Measurements from ENCODE around the gene KCNK7. TPM values are rescaled to one million over a fixed set of nuclear protein-coding genes. Genes with fewer than 3 reads are reported as not detected.
A peak's percentile ranks its signal among the peaks of the same experiment; 100 is the strongest.

The KCNK7 gene
- total RNA-seq, 3 donors from 2014 or later (not counting 1 experiment from before 2014, with no cell fraction given), result 6.3 to 11.2 (median 7.1) TPM

DNA sequence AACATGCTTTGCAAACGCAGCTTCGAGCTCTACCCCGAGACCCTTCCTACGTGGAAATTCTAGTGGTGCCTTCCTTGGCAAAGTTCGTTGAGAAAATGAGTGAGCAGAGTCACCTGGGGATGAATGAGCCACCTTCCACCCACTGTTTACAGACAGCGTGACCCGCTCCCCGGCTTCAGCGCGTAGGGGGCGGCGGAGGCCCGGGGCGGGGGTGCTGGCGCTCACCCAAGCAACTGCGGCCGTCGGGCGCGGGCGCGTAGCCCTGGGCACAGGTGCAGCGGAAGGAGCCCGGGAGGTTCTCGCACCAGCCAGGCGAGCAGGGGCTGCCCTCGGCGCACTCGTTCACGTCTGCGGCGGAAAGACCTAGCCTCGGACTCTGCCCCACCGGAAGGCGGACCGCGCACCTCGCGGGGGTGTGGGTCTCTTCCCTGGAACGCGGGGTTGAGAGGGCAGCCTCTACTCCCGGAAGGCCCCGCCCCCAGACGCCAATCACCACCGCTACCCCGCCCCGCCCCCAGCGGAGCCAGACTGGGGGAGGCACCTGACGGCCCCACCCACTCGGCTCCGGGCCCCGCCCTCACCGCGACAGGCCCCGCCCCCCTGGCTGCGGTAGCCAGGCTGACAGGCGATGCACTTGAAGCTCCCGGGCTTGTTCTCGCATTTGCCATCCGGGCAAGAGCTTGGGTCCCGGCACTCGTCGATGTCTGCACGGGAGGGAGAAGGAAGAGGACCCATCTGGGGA is 49.2 kb downstream of the KCNK7 start:
- H3K9me3 Mint-ChIP-seq, result no peaks in the 10 kb centered on the region
- no peaks in the 10 kb centered on the region for H3K9me3 ChIP-seq (ENCODE audit: control insufficient read depth, insufficient read depth, low read length)
- under 1% methylated on average over 63 of the region's 64 CpGs for WGBS (ENCODE audit: insufficient coverage)
- H3K27ac ChIP-seq (ENCODE audit: low read length), result peak overlapping the region; percentile 71
- H3K4me3 Mint-ChIP-seq, result peak overlapping the region; percentile 81
- no peaks in the 10 kb centered on the region for H3K36me3 Mint-ChIP-seq
- no peaks in the 10 kb centered on the region for H3K27me3 ChIP-seq (ENCODE audit: control insufficient read depth, insufficient read depth, low read length)
- peaks cover 36% of the 10 kb centered on the region for H3K4me1 ChIP-seq (ENCODE audit: control insufficient read depth, insufficient read depth, low read length)
- H3K4me1 Mint-ChIP-seq, result peaks cover 23 to 51% of the 10 kb centered on the region in 2 donors
- peaks cover 7% of the 10 kb centered on the region for H3K36me3 ChIP-seq (ENCODE audit: control insufficient read depth, insufficient read depth, low read length)
- DNase-seq, result peak; percentile 96 to 99
- TF ChIP-seq, protein P1, sequence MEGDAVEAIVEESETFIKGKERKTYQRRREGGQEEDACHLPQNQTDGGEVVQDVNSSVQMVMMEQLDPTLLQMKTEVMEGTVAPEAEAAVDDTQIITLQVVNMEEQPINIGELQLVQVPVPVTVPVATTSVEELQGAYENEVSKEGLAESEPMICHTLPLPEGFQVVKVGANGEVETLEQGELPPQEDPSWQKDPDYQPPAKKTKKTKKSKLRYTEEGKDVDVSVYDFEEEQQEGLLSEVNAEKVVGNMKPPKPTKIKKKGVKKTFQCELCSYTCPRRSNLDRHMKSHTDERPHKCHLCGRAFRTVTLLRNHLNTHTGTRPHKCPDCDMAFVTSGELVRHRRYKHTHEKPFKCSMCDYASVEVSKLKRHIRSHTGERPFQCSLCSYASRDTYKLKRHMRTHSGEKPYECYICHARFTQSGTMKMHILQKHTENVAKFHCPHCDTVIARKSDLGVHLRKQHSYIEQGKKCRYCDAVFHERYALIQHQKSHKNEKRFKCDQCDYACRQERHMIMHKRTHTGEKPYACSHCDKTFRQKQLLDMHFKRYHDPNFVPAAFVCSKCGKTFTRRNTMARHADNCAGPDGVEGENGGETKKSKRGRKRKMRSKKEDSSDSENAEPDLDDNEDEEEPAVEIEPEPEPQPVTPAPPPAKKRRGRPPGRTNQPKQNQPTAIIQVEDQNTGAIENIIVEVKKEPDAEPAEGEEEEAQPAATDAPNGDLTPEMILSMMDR (IDR thresholded peaks at IDR 0.05), result no peak
- peak overlapping the region; percentile 77 to 87 for H3K27ac Mint-ChIP-seq
- peak overlapping the region; percentile 34 for H3K4me3 ChIP-seq (ENCODE audit: low read length)
- ATAC-seq, result peak; percentile 92 to 97 (median 95)
- intact Hi-C loops (cut with micrococcal nuclease), result loop anchor here (1.0 to 10.0 kb wide), 2 partner anchors 24 to 438 kb away; partner anchors contain the start of gene ZNRD2
- no peaks in the 10 kb centered on the region for H3K27me3 Mint-ChIP-seq (ENCODE audit: low read depth in 2 of 2)

DNA sequence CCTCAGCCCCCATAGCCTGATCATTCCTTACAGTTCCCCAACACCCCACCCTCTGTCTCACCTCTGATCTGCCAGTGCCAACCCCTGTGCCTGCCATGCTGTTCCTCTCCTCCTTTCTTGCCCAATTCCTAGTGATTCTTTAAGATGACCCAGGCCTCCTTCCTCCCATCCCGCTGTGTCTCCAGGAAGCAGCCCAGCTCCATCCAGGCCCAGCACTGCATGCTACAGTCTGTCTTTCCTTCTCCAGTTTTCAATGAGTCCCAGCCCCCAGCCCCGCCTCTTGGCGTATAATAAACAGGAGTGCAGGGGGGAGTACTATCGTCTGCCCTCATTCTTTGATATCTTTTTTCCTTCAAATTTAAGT is 49.8 kb downstream of the KCNK7 start:
- H3K4me3 ChIP-seq (ENCODE audit: low read length), result no peak overlapping the region
- DNase-seq (no peak), ATAC-seq (no peak)
- H3K27ac Mint-ChIP-seq, result peak overlapping the region; percentile 77 to 87
- H3K9me3 Mint-ChIP-seq, result no peaks in the 10 kb centered on the region
- no peaks in the 10 kb centered on the region for H3K27me3 ChIP-seq (ENCODE audit: control insufficient read depth, insufficient read depth, low read length)
- H3K27me3 Mint-ChIP-seq (ENCODE audit: low read depth in 2 of 2), result no peaks in the 10 kb centered on the region
- H3K4me3 Mint-ChIP-seq, result peak overlapping the region; percentile 81
- peak overlapping the region; percentile 69 for H3K27ac ChIP-seq (ENCODE audit: low read length)
- TF ChIP-seq, protein P1 (IDR thresholded peaks at IDR 0.05), result no peak
- H3K4me1 Mint-ChIP-seq, result peaks cover 23 to 55% of the 10 kb centered on the region in 2 donors
- no peaks in the 10 kb centered on the region for H3K36me3 Mint-ChIP-seq
- intact Hi-C loops (cut with micrococcal nuclease), result loop anchor here (1.0 to 10.0 kb wide), 2 partner anchors 24 to 439 kb away; partner anchors contain the start of gene ZNRD2
- peaks cover 7% of the 10 kb centered on the region for H3K36me3 ChIP-seq (ENCODE audit: control insufficient read depth, insufficient read depth, low read length)
- 43% methylated on average over 4 of the region's 4 CpGs for WGBS (ENCODE audit: insufficient coverage)
- no peaks in the 10 kb centered on the region for H3K9me3 ChIP-seq (ENCODE audit: control insufficient read depth, insufficient read depth, low read length)
- peaks cover 42% of the 10 kb centered on the region for H3K4me1 ChIP-seq (ENCODE audit: control insufficient read depth, insufficient read depth, low read length)

Other genes starting within 250 kb of the KCNK7 start
- gene TIGD3, start 241.0 kb downstream of the KCNK7 start, total RNA-seq, result 1 to 10 TPM in 2 of 3 donors, under 1 TPM in 1; 0.70 to 2.2 (median 1.2) TPM
- gene SLC25A45, start 213.2 kb downstream of the KCNK7 start, total RNA-seq, result 10 to 100 TPM; 50.9 to 61.1 (median 61.0) TPM
- gene FRMD8, start 209.2 kb downstream of the KCNK7 start, total RNA-seq, result 10 to 100 TPM; 45.6 to 58.4 (median 57.7) TPM
- gene NEAT1, start 173.0 kb downstream of the KCNK7 start, total RNA-seq, result 1,000 to 10,000 TPM; 1,031 to 1,768 (median 1,493) TPM
- gene MALAT1, start 96.8 kb downstream of the KCNK7 start, total RNA-seq, result over 10,000 TPM; 32,911 to 36,726 (median 33,502) TPM
- gene SCYL1, start 70.7 kb downstream of the KCNK7 start, total RNA-seq, result 10 to 100 TPM; 61.7 to 79.9 (median 71.3) TPM
- gene LTBP3, start 37.4 kb downstream of the KCNK7 start, total RNA-seq, result 100 to 1,000 TPM; 121 to 155 (median 140) TPM
- gene ZNRD2, start 25.3 kb downstream of the KCNK7 start, total RNA-seq, result 10 to 100 TPM; 40.9 to 64.1 (median 60.0) TPM
- gene FAM89B, start 23.3 kb downstream of the KCNK7 start, total RNA-seq, result 10 to 100 TPM; 41.4 to 52.4 (median 44.6) TPM
- gene EHBP1L1, start 19.7 kb downstream of the KCNK7 start, total RNA-seq, result 100 to 1,000 TPM; 129 to 137 (median 135) TPM
- gene MAP3K11, start 18.4 kb upstream of the KCNK7 start, total RNA-seq, result 10 to 100 TPM; 85.3 to 94.5 (median 94.0) TPM
- gene PCNX3, start 20.0 kb upstream of the KCNK7 start, total RNA-seq, result 100 to 1,000 TPM; 101 to 105 (median 102) TPM
- 100 to 1,000 TPM; 520 to 776 (median 743) TPM for gene SIPA1, start 42.3 kb upstream of the KCNK7 start, total RNA-seq
- gene RELA, start 67.1 kb upstream of the KCNK7 start, total RNA-seq, result 100 to 1,000 TPM; 319 to 380 (median 338) TPM
- gene KAT5, start 116.5 kb upstream of the KCNK7 start, total RNA-seq, result 100 to 1,000 TPM; 140 to 155 (median 146) TPM
- gene RNASEH2C, start 125.0 kb upstream of the KCNK7 start, total RNA-seq, result 10 to 100 TPM; 34.6 to 45.6 (median 38.5) TPM
- gene AP5B1, start 185.2 kb upstream of the KCNK7 start, total RNA-seq, result 10 to 100 TPM; 13.9 to 22.5 (median 21.3) TPM
- gene OVOL1, start 191.3 kb upstream of the KCNK7 start, total RNA-seq, result under 1 TPM in 2 of 3 donors, not detected in 1; 0.11 to 0.12 TPM
- gene SNX32, start 238.2 kb upstream of the KCNK7 start, total RNA-seq, result 1 to 10 TPM in 1 of 3 donors, under 1 TPM in 2; 0.31 to 2.0 (median 0.54) TPM